Thyroid gland (tissue), 4 donors: ENCODE results near the gene CACNA1S. TPM values are rescaled to one million over a fixed set of nuclear protein-coding genes. Genes with fewer than 3 reads are reported as not detected.
A peak's percentile ranks its signal among the peaks of the same experiment; 100 is the strongest.

Source experiments
- DNase-seq, 2 donors: peaks; one replicate each; pipeline ENCODE4 v3.0.0-alpha.2; 2019
- H3K27ac ChIP-seq, 3 donors: fragments of 200-600 bp; sonication (generic); 1 replicate in 2 of 3; 2 replicates in 1 of 3; pipeline ENCODE4 v1.5.1; 2016 to 2019; ENCODE audit warnings: mild to moderate bottlenecking in 1 of 3, moderate library complexity in 1 of 3
- H3K27me3 ChIP-seq: fragments of 200-600 bp; sonication (generic); one replicate; pipeline ENCODE4 v1.5.1; 2019
- H3K36me3 ChIP-seq, 2 donors: fragments of 200-600 bp; sonication (generic); one replicate each; pipeline ENCODE4 v1.5.1; 2016 to 2019
- H3K4me1 ChIP-seq, 2 donors: fragments of 200-600 bp; sonication (generic); one replicate each; pipeline ENCODE4 v1.5.1; 2017 to 2019
- H3K4me3 ChIP-seq, 3 donors: fragments of 200-600 bp; sonication (generic); replicated peaks in 1 of 3; 1 replicate in 2 of 3; 2 replicates in 1 of 3; pipeline ENCODE4 v1.5.1; 2016; ENCODE audit warnings: mild to moderate bottlenecking in 1 of 3
- H3K9me3 ChIP-seq: fragments of 200-600 bp; sonication (generic); one replicate; pipeline ENCODE4 v1.5.1; 2017
- CTCF ChIP-seq, 6 experiments: fragments of 200-600 bp in 3 of 6; fragments of 450-650 bp in 3 of 6; sonication (generic) in 3 of 6; IDR thresholded peaks; one replicate each; pipeline ENCODE4 v1.5.1; 2016 to 2019; ENCODE audit warnings: antibody characterized with exemption in 6 of 6, mild to moderate bottlenecking in 2 of 6, inconsistent platforms in 1 of 6, moderate library complexity in 1 of 6
- POLR2A ChIP-seq, 2 donors: fragments of 450-650 bp; IDR thresholded peaks; one replicate each; pipeline ENCODE4 v1.6.1; 2017; ENCODE audit warnings: antibody characterized with exemption in 2 of 2, mild to moderate bottlenecking in 2 of 2, moderate library complexity in 1 of 2
- WGBS, 2 donors: methylation state at CpG; one replicate each; pipeline ENCODE4 v1.1.5; 2017; 5-methylcytosine and 5-hydroxymethylcytosine counted together
- intact Hi-C: fragments of 100-400 bp; cut with DNase I; formaldehyde crosslinking; loops from one replicate; pipeline ENCODE4 v1.15.1; 2023
- total RNA-seq, 4 donors: library from RNA; depleted of rRNA; stranded (reverse); fragments of >200 nt; gene quantifications; one replicate each; pipeline ENCODE4 v1.2.3, GENCODE V29; 2016

CACNA1S gene
- total RNA-seq, 4 donors from 2014 or later, result not detected

- intact Hi-C loops, result no loop called here
- Histone ChIP-seq H3K4me3 (no peak overlapping the region), H3K27me3 (no peaks in the 10 kb centered on the region), H3K36me3 (no peaks in the 10 kb centered on the region), H3K9me3 (no peaks in the 10 kb centered on the region), H3K27ac (no peak overlapping the region), H3K4me1 (no peaks in the 10 kb centered on the region)
- TF ChIP-seq CTCF (IDR thresholded peaks at IDR 0.05), result no peak
- no peak for TF ChIP-seq POLR2A (IDR thresholded peaks at IDR 0.05)
- no peak for DNase-seq
- 89 to 95% methylated on average over 12 of the region's 12 CpGs for WGBS, 2 donors
Observed at GRCh38 chr1:201100169-201100930, 11.9 kb downstream of the CACNA1S start.

GRCh38 chr1:201098992-201099677, 13.1 kb downstream of the CACNA1S start:
- H3K27me3 ChIP-seq, result no peaks in the 10 kb centered on the region
- TF ChIP-seq POLR2A (IDR thresholded peaks at IDR 0.05) (no peak), CTCF (IDR thresholded peaks at IDR 0.05) (no peak)
- H3K4me1 ChIP-seq, result no peaks in the 10 kb centered on the region
- no peaks in the 10 kb centered on the region for H3K9me3 ChIP-seq
- H3K36me3 ChIP-seq, result no peaks in the 10 kb centered on the region
- WGBS, 2 donors, result 80 to 89% methylated on average over 5 of the region's 5 CpGs
- no peak overlapping the region for H3K27ac ChIP-seq
- no peak overlapping the region for H3K4me3 ChIP-seq
- intact Hi-C loops, result no loop called here
- no peak for DNase-seq

GRCh38 chr1:201096977-201097856, 15.0 kb downstream of the CACNA1S start:
- H3K4me1 ChIP-seq, result no peaks in the 10 kb centered on the region
- H3K4me3 ChIP-seq, result no peak overlapping the region
- 85 to 87% methylated on average over 17 of the region's 17 CpGs for WGBS, 2 donors
- no peak for DNase-seq
- H3K27me3 ChIP-seq, result no peaks in the 10 kb centered on the region
- H3K27ac ChIP-seq, result no peak overlapping the region
- intact Hi-C loops, result no loop called here
- H3K9me3 ChIP-seq, result no peaks in the 10 kb centered on the region
- no peaks in the 10 kb centered on the region for H3K36me3 ChIP-seq
- no peak for TF ChIP-seq POLR2A (IDR thresholded peaks at IDR 0.05)
- no peak for TF ChIP-seq CTCF (IDR thresholded peaks at IDR 0.05)

- H3K27ac ChIP-seq, result no peak overlapping the region
- no peak overlapping the region for H3K4me3 ChIP-seq
- DNase-seq, result peak in 1 of 2 donors; percentile 11
- no peaks in the 10 kb centered on the region for H3K4me1 ChIP-seq
- TF ChIP-seq POLR2A (IDR thresholded peaks at IDR 0.05), result no peak
- TF ChIP-seq CTCF (IDR thresholded peaks at IDR 0.05), result no peak
- 58 to 64% methylated on average over 3 to 5 of the region's 5 CpGs for WGBS, 2 donors
- no peaks in the 10 kb centered on the region for H3K36me3 ChIP-seq
- intact Hi-C loops, result no loop called here
- H3K27me3 ChIP-seq, result no peaks in the 10 kb centered on the region
- H3K9me3 ChIP-seq, result no peaks in the 10 kb centered on the region
Observed at GRCh38 chr1:201096041-201096461, 16.2 kb downstream of the CACNA1S start.
